ENCODE data around the gene SYNJ2. TPM values are rescaled to one million over a fixed set of nuclear protein-coding genes. Genes with fewer than 3 reads are reported as not detected.

SYNJ2 gene
- polyA plus RNA-seq, 1 donor from 2014 or later = 0.12 TPM

- H3K27me3 ChIP-seq (ENCODE audit: insufficient read depth, low read depth, low read length) = no peaks in the 10 kb centered on the region
- no peak overlapping the region for H2AFZ ChIP-seq (ENCODE audit: low read depth, low read length)
- TF ChIP-seq EZH2 (IDR thresholded peaks at IDR 0.05; ENCODE audit: borderline replicate concordance, insufficient read depth, low read length, poor library complexity, severe bottlenecking) (no peak), MXI1 (conservative IDR thresholded peaks at IDR 0.05; ENCODE audit: poor library complexity, severe bottlenecking) (no peak), CTCF (IDR thresholded peaks at IDR 0.05; ENCODE audit: poor library complexity, severe bottlenecking) (no peak), TAF1 (IDR thresholded peaks at IDR 0.05; ENCODE audit: low read depth) (no peak), SMC3 (conservative IDR thresholded peaks at IDR 0.05; ENCODE audit: poor library complexity) (no peak), EP300 (conservative IDR thresholded peaks at IDR 0.05; ENCODE audit: poor library complexity, severe bottlenecking) (no peak), POLR2AphosphoS5 (IDR thresholded peaks at IDR 0.05) (no peak), RAD21 (conservative IDR thresholded peaks at IDR 0.05) (no peak)
- TF ChIP-seq, protein P1, sequence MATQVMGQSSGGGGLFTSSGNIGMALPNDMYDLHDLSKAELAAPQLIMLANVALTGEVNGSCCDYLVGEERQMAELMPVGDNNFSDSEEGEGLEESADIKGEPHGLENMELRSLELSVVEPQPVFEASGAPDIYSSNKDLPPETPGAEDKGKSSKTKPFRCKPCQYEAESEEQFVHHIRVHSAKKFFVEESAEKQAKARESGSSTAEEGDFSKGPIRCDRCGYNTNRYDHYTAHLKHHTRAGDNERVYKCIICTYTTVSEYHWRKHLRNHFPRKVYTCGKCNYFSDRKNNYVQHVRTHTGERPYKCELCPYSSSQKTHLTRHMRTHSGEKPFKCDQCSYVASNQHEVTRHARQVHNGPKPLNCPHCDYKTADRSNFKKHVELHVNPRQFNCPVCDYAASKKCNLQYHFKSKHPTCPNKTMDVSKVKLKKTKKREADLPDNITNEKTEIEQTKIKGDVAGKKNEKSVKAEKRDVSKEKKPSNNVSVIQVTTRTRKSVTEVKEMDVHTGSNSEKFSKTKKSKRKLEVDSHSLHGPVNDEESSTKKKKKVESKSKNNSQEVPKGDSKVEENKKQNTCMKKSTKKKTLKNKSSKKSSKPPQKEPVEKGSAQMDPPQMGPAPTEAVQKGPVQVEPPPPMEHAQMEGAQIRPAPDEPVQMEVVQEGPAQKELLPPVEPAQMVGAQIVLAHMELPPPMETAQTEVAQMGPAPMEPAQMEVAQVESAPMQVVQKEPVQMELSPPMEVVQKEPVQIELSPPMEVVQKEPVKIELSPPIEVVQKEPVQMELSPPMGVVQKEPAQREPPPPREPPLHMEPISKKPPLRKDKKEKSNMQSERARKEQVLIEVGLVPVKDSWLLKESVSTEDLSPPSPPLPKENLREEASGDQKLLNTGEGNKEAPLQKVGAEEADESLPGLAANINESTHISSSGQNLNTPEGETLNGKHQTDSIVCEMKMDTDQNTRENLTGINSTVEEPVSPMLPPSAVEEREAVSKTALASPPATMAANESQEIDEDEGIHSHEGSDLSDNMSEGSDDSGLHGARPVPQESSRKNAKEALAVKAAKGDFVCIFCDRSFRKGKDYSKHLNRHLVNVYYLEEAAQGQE (IDR thresholded peaks at IDR 0.05; ENCODE audit: borderline replicate concordance) = no peak
- no peaks in the 10 kb centered on the region for H3K79me2 ChIP-seq (replicated peaks; ENCODE audit: insufficient read depth, low read length)
- no peak overlapping the region for H3K9ac ChIP-seq (ENCODE audit: low read length)
- H3K9me2 ChIP-seq (ENCODE audit: insufficient read depth, low read length) = no peaks in the 10 kb centered on the region
- no peak overlapping the region for H3K4me2 ChIP-seq (ENCODE audit: low read length)
- H3K4me3 ChIP-seq (ENCODE audit: low read length) = no peak overlapping the region
- H3K9me3 ChIP-seq (ENCODE audit: low read length) = no peaks in the 10 kb centered on the region
- H4K20me1 ChIP-seq (ENCODE audit: insufficient read depth) = no peaks in the 10 kb centered on the region
- no peaks in the 10 kb centered on the region for H3F3A ChIP-seq (ENCODE audit: insufficient read depth, low read length, poor library complexity, severe bottlenecking)
- H3K27ac ChIP-seq (ENCODE audit: low read length) = no peak overlapping the region
- H3K36me3 ChIP-seq (ENCODE audit: insufficient read depth, low read length) = no peaks in the 10 kb centered on the region
Observed at GRCh38 chr6:158061361-158061708, 79.7 kb downstream of the SYNJ2 start.

- no peak overlapping the region for H3K9ac ChIP-seq (ENCODE audit: low read length)
- no peaks in the 10 kb centered on the region for H3K79me2 ChIP-seq (replicated peaks; ENCODE audit: insufficient read depth, low read length)
- H3K9me2 ChIP-seq (ENCODE audit: insufficient read depth, low read length) = no peaks in the 10 kb centered on the region
- H2AFZ ChIP-seq (ENCODE audit: low read depth, low read length) = no peak overlapping the region
- H3K27me3 ChIP-seq (ENCODE audit: insufficient read depth, low read depth, low read length) = no peaks in the 10 kb centered on the region
- H4K20me1 ChIP-seq (ENCODE audit: insufficient read depth) = no peaks in the 10 kb centered on the region
- no peak for TF ChIP-seq EP300 (conservative IDR thresholded peaks at IDR 0.05; ENCODE audit: poor library complexity, severe bottlenecking)
- TF ChIP-seq MXI1 (conservative IDR thresholded peaks at IDR 0.05; ENCODE audit: poor library complexity, severe bottlenecking) = no peak
- TF ChIP-seq POLR2AphosphoS5 (IDR thresholded peaks at IDR 0.05) = no peak
- TF ChIP-seq, protein P1 (IDR thresholded peaks at IDR 0.05; ENCODE audit: borderline replicate concordance) = no peak
- TF ChIP-seq TAF1 (IDR thresholded peaks at IDR 0.05; ENCODE audit: low read depth) = no peak
- TF ChIP-seq SMC3 (conservative IDR thresholded peaks at IDR 0.05; ENCODE audit: poor library complexity) = no peak
- no peak for TF ChIP-seq RAD21 (conservative IDR thresholded peaks at IDR 0.05)
- TF ChIP-seq CTCF (IDR thresholded peaks at IDR 0.05; ENCODE audit: poor library complexity, severe bottlenecking) = no peak
- TF ChIP-seq EZH2 (IDR thresholded peaks at IDR 0.05; ENCODE audit: borderline replicate concordance, insufficient read depth, low read length, poor library complexity, severe bottlenecking) = no peak
- no peaks in the 10 kb centered on the region for H3K9me3 ChIP-seq (ENCODE audit: low read length)
- no peaks in the 10 kb centered on the region for H3F3A ChIP-seq (ENCODE audit: insufficient read depth, low read length, poor library complexity, severe bottlenecking)
- H3K4me3 ChIP-seq (ENCODE audit: low read length) = no peak overlapping the region
- H3K27ac ChIP-seq (ENCODE audit: low read length) = no peak overlapping the region
- no peaks in the 10 kb centered on the region for H3K36me3 ChIP-seq (ENCODE audit: insufficient read depth, low read length)
- H3K4me2 ChIP-seq (ENCODE audit: low read length) = no peak overlapping the region
Observed at GRCh38 chr6:158061709-158062461, 80.2 kb downstream of the SYNJ2 start.

Measured in neural cell (in vitro differentiated cells).